Stomach smooth muscle (tissue), 2 donors: ENCODE measurements around the gene APBB3.

Source experiments
- H3K27ac ChIP-seq: one replicate; pipeline ENCODE4 v1.7.0; 2013; ENCODE audit warnings: mild to moderate bottlenecking, low read length, inconsistent platforms
- H3K27me3 ChIP-seq, 2 donors: one replicate each; pipeline ENCODE4 v1.7.0; 2013; ENCODE audit warnings: low read length in 2 of 2; ENCODE audit not compliant: insufficient read depth in 2 of 2, control insufficient read depth in 1 of 2
- H3K36me3 ChIP-seq, 2 donors: one replicate each; pipeline ENCODE4 v1.7.0; 2013; ENCODE audit warnings: low read length in 2 of 2; ENCODE audit not compliant: control insufficient read depth in 2 of 2, insufficient read depth in 2 of 2
- H3K4me1 ChIP-seq: one replicate; pipeline ENCODE4 v1.7.0; 2013; ENCODE audit warnings: low read length; ENCODE audit not compliant: control insufficient read depth, insufficient read depth
- H3K4me3 ChIP-seq, 2 donors: one replicate each; pipeline ENCODE4 v1.7.0; 2013; ENCODE audit warnings: low read length in 2 of 2
- H3K9ac ChIP-seq, 2 donors: one replicate each; pipeline ENCODE4 v1.7.0; 2013; ENCODE audit warnings: low read length in 2 of 2, mild to moderate bottlenecking in 1 of 2
- H3K9me3 ChIP-seq, 2 donors: one replicate each; pipeline ENCODE4 v1.7.0; 2013; ENCODE audit warnings: low read length in 2 of 2; ENCODE audit not compliant: control insufficient read depth in 2 of 2
- donor health status: healthy.
- donor health status: Pancreatic carcinoma.

APBB3 gene

GRCh38 chr5:140554454-140554853 lies 9.9 kb downstream of the APBB3 start:
- no peak overlapping the region for H3K9ac ChIP-seq
- peaks cover 34% of the 10 kb centered on the region for H3K4me1 ChIP-seq
- H3K27me3 ChIP-seq: no peaks in the 10 kb centered on the region
- no peak overlapping the region for H3K27ac ChIP-seq
- H3K36me3 ChIP-seq: peaks cover 13 to 14% of the 10 kb centered on the region in 2 donors
- H3K9me3 ChIP-seq: no peaks in the 10 kb centered on the region
- no peak overlapping the region for H3K4me3 ChIP-seq

- Histone ChIP-seq H3K36me3 (peaks cover 13 to 14% of the 10 kb centered on the region in 2 donors), H3K9ac (no peak overlapping the region), H3K9me3 (no peaks in the 10 kb centered on the region), H3K27ac (no peak overlapping the region), H3K4me1 (peaks cover 42% of the 10 kb centered on the region), H3K27me3 (no peaks in the 10 kb centered on the region), H3K4me3 (no peak overlapping the region)
Measured at GRCh38 chr5:140553657-140554056, 10.7 kb downstream of the APBB3 start.

GRCh38 chr5:140551872-140552271 lies 12.5 kb downstream of the APBB3 start:
- no peak overlapping the region for H3K27ac ChIP-seq
- H3K36me3 ChIP-seq: peaks cover 13 to 14% of the 10 kb centered on the region in 2 donors
- H3K9ac ChIP-seq: no peak overlapping the region
- no peaks in the 10 kb centered on the region for H3K9me3 ChIP-seq
- H3K4me1 ChIP-seq: peaks cover 53% of the 10 kb centered on the region
- H3K4me3 ChIP-seq: no peak overlapping the region
- no peaks in the 10 kb centered on the region for H3K27me3 ChIP-seq

GRCh38 chr5:140550147-140551079 lies 14.0 kb downstream of the APBB3 start:
- no peaks in the 10 kb centered on the region for H3K9me3 ChIP-seq
- peaks cover 13 to 14% of the 10 kb centered on the region in 2 donors for H3K36me3 ChIP-seq
- peak overlapping the region; percentile 47 to 61 for H3K9ac ChIP-seq
- H3K27ac ChIP-seq: peak overlapping the region; percentile 97
- H3K4me3 ChIP-seq: peak overlapping the region in 1 of 2 donors; percentile 22
- H3K4me1 ChIP-seq: peaks cover 45% of the 10 kb centered on the region
- no peaks in the 10 kb centered on the region for H3K27me3 ChIP-seq

GRCh38 chr5:140549237-140550144 lies 14.9 kb downstream of the APBB3 start:
- H3K9ac ChIP-seq: peak overlapping the region; percentile 61 to 80
- peaks cover 14 to 16% of the 10 kb centered on the region in 2 donors for H3K36me3 ChIP-seq
- peak overlapping the region in 1 of 2 donors; percentile 22 for H3K4me3 ChIP-seq
- no peaks in the 10 kb centered on the region for H3K9me3 ChIP-seq
- H3K4me1 ChIP-seq: peaks cover 44% of the 10 kb centered on the region
- H3K27ac ChIP-seq: peak overlapping the region; percentile 97
- no peaks in the 10 kb centered on the region for H3K27me3 ChIP-seq

GRCh38 chr5:140548791-140549190 lies 15.6 kb downstream of the APBB3 start:
- Histone ChIP-seq H3K9ac (peak overlapping the region; percentile 49 to 80), H3K4me3 (peak overlapping the region in 1 of 2 donors; percentile 72), H3K36me3 (peaks cover 14 to 16% of the 10 kb centered on the region in 2 donors)

GRCh38 chr5:140548300-140548688 lies 16.1 kb downstream of the APBB3 start:
- Histone ChIP-seq H3K36me3 (peaks cover 14 to 15% of the 10 kb centered on the region in 2 donors), H3K4me1 (peaks cover 44% of the 10 kb centered on the region)

More at GRCh38 chr5:140548791-140549190, 15.6 kb downstream of the APBB3 start:
- Histone ChIP-seq H3K27ac (peak overlapping the region; percentile 97), H3K9me3 (no peaks in the 10 kb centered on the region), H3K27me3 (no peaks in the 10 kb centered on the region), H3K4me1 (peaks cover 44% of the 10 kb centered on the region)

GRCh38 chr5:140547508-140548299 lies 16.7 kb downstream of the APBB3 start, which contains the start of gene EIF4EBP3:
EIF4EBP3 (plus strand) TSS chr5:140547662; CDS start chr5:140547738, 76 bp downstream.
- Histone ChIP-seq H3K27me3 (no peaks in the 10 kb centered on the region), H3K36me3 (peaks cover 13 to 19% of the 10 kb centered on the region in 2 donors), H3K9me3 (no peaks in the 10 kb centered on the region), H3K9ac (peak within 1 kb of the TSS; percentile 55 to 80), H3K4me3 (peak within 1 kb of the TSS; percentile 45 to 72), H3K4me1 (peaks cover 44% of the 10 kb centered on the region), H3K27ac (peak within 1 kb of the TSS; percentile 97)

More at GRCh38 chr5:140548300-140548688, 16.1 kb downstream of the APBB3 start:
- H3K27me3 ChIP-seq: no peaks in the 10 kb centered on the region
- H3K9me3 ChIP-seq: no peaks in the 10 kb centered on the region
- peak overlapping the region; percentile 49 to 80 for H3K9ac ChIP-seq
- H3K27ac ChIP-seq: peak overlapping the region; percentile 97
- peak overlapping the region; percentile 23 to 72 for H3K4me3 ChIP-seq

- Histone ChIP-seq H3K9ac (peak overlapping the region; percentile 36 to 55), H3K4me1 (peaks cover 44% of the 10 kb centered on the region), H3K27ac (peak overlapping the region; percentile 97), H3K9me3 (no peaks in the 10 kb centered on the region), H3K27me3 (no peaks in the 10 kb centered on the region), H3K36me3 (peaks cover 16 to 22% of the 10 kb centered on the region in 2 donors), H3K4me3 (peak overlapping the region; percentile 45 to 72)
Measured at GRCh38 chr5:140546851-140547507, 17.4 kb downstream of the APBB3 start.
